Islet precursor cell (in vitro differentiated cells): ENCODE data around the gene ITPK1.

Experiments used
- DNase-seq: peaks from one replicate; pipeline ENCODE4 v3.0.0-alpha.2; 2018

The ITPK1 gene

GRCh38 chr14:93023802-93024434 is 91.8 kb downstream of the ITPK1 start:
- DNase-seq: no peak

- no peak for DNase-seq
Measured at GRCh38 chr14:93023039-93023438, 92.7 kb downstream of the ITPK1 start.

GRCh38 chr14:93019970-93020369 is 95.8 kb downstream of the ITPK1 start:
- no peak for DNase-seq

- DNase-seq: no peak
Measured at GRCh38 chr14:93019367-93019843, 96.3 kb downstream of the ITPK1 start.

GRCh38 chr14:93018366-93018765 is 97.4 kb downstream of the ITPK1 start:
- no peak for DNase-seq

DNA sequence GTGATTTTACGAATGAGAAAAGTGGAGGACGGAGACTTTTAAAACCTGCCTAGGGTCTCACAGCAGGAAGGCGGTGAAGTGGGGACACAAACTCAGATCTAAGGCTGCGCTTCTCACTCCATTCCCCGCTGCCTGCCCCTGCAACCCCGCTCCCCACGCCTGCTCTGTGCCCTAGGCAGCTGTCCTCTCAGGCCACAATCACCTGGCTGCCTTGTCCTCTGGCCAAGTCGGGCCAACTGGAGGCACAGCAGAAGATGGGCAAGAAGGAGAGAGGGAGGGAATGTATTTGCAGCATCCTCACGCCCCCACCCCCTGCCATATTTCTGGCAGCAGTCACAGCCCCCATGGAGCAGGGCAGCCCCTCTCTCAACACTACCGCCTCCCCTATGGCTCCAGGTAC is 97.8 kb downstream of the ITPK1 start:
- no peak for DNase-seq

DNA sequence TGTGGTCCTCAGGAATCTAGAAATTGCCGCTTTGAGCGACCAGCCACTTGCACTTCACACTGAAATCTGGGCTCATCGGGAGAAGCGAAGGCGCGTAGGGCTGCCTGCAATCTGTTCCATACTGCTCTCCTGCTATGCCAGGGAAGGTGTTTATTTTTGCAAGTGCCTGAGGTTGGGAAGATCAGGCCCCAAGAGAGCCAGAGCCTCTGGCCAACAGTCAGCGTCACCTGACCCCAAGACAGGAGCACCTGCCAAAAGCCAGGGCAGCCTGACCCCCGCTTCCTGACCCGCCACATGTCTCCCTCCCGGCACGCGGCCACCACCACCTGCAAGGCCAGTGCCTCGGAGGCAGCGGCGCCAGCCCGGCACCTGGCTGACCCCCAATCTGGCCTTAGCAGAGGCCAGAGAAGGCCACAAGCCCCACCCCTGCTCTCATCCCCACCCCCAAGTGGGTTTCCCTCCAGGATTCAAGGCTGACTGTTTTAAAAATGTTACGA is 98.4 kb downstream of the ITPK1 start:
- no peak for DNase-seq

DNA sequence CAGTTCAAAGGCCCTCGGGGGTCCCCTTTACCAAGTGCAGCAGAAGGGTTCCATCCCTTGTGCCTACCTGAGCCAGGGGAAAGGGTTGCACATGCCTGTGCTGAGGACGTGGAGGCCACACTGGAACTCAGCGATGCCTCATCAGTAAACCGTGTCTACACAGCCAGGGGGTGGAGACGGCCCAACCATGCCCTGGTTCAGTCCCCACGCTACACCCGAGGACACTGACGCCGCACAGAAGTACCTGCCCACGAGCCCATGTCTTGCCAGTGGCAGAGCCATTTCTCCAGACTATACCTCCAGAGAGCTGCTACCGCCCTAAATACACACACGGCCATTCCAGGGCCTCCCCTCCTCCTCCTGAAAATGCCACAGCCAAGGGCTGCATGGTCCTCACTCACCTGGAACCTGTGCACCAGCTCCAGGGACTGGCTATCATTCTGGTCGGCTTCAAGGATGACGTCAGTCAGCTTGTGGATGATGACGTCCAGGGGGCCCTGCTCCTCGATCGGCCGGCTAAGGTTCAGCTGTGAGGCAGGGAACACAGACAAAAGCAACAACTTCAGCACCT is 99.4 kb downstream of the ITPK1 start:
- DNase-seq: no peak

DNA sequence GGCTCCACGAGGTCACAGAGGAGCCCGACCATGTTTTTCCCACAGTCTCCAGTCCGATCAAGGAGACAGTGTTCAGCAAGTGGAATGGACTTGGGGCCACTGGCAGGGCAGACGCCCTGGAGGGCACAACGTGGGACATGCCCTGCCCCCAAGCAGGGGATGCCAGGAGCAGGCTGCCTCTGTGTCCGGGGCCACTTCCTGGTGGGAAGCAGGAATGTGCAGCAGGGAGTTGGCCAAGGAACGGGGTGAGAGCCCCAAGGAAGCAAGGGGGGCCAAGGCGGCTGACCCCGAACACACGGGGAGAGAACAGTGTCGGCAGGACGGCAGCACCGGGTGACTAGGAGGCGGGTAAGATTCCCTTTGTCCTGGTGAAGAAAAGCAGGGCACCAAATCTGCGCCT is 100.2 kb downstream of the ITPK1 start:
- no peak for DNase-seq

DNA sequence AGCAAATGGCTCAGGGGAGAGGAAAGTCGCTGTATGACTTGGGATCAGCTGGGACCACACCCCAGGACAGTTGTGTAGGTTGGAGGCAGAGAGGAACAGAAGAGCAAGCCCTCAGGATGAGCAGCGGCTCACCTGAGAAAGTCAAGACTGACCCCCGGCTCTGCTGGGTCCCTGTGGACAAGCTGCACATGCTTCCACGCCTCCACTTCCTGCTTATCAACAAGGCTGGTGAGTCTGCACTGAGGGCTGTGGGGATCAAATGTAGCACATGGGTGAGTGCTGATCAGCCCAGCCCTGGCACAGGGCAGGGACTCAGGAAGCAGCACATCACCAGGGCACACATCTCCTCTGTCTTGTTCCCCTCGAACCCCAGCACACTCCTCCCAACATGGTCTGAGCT is 100.7 kb downstream of the ITPK1 start:
- no peak for DNase-seq

GRCh38 chr14:93014058-93015023 is 101.4 kb downstream of the ITPK1 start:
- DNase-seq: no peak

DNA sequence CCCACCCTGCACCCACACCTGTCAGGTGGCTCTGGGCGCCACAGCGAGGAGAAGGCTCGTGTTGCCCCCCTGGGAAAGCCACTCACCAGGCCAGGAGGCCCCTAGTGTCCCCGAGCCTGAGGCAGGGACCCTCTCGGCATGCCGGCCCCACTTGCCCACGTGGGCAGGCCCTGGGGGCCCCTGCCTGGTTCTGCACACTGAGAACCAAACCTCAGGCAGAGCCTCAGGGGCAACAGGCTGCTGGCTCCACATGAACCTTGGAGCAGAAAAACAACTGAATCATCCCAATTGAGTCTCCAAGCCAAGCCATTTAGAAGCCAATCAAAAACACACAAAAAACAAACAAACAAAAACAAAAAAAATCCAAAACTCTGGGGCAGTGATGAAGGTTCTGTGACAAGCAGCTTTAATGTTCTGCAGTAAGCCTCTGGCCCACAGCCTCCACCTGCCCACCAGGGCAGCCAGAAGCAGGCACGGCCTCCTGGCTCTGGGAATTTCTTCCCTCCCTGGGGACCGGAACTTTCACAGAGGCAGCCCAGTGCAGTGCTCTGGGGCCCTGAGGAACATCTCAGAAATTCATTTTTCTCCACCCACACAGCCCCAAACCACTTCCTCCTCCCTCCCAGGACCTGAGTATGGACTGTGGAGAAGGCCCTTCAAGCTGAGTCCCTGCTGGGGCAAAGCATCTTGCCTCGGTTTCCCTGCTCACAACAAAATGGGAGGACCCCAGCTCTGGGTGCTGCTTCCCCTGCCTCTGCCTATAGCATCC is 102.6 kb downstream of the ITPK1 start:
- no peak for DNase-seq

DNA sequence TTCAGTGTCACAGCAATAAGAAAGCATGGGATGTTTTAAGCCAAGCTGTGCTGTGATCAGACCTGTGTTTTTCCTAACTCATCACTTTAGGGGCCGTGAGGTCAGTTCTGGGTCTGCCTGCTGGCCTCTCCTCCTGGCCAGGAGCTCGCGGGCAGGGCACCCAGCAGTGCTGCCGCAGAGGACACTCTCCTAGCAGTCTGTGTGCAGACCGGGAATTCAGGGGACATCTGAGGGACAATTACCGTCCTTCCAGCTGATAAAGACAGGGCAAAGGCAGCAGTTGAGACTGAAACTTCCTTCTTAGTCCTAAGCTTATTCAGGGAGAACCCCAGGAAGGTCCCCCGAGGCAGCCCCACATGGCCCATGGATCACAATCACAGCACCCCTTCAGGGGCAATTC is 103.2 kb downstream of the ITPK1 start:
- DNase-seq: no peak

DNA sequence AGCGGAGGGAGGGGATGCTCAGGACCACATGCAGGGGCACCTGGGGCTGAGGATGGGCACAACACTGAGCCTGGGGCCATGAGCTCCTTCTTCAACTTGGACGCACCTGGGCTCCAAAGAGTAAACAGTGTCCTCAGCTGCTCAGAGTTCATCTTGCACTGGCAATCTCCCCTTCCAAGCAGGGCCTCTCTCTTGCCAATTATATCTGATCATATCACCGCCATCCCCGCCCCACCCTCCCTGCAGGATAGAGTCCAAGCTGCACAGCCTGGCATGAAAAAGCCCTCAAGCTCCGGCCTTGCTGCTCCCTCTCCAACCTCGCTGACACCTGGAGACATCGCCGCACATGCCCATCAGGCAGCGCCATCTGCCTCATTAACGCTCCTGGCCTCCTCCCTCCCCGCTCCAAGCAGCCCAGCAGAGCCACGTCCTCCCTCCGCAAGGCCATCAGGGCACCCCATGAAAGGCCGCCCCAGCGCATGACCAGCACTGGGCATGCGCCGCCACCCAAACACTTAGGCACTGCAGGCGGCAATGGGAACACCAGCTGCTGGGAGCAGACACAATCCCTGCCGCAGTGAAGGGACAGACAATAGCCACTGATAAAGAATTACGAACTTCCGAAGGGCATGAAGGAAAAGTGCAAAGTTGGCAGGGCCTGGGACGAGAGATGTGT is 103.9 kb downstream of the ITPK1 start:
- no peak for DNase-seq

- DNase-seq: no peak
Measured at GRCh38 chr14:93011141-93011529, 104.6 kb downstream of the ITPK1 start.

DNA sequence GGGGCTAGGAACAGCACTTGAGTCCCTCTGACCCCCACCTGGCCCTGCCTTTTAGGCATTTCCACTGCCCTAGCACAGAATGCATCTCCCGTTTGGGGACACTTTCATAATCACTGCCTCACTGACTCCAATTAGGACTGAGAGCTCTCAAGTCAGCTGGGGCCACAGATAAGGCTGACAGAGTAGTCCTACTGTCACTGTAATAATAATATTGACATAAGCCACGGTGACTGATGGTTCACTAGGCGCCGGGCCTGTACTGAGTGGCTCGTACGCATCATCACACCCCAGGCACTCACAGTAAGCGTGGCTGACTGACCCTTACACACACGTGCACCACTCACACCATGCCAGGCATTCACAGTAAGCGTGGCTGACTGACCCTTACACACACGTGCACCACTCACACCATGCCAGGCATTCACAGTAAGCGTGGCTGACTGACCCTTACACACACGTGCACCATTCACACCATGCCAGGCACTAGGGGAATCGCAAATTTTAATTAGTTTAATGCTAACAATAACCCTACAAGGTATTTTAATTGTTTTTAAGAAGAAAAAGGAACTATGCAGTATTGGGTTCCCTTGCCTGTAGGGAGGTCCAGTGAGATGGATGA is 105.1 kb downstream of the ITPK1 start:
- no peak for DNase-seq

GRCh38 chr14:93010130-93010499 is 105.6 kb downstream of the ITPK1 start:
- DNase-seq: no peak

GRCh38 chr14:93009471-93010129 is 106.1 kb downstream of the ITPK1 start:
- peak; percentile 74 for DNase-seq

GRCh38 chr14:93008381-93008780 is 107.3 kb downstream of the ITPK1 start:
- DNase-seq: no peak

GRCh38 chr14:93007225-93007997 is 108.3 kb downstream of the ITPK1 start:
- no peak for DNase-seq
